ENCODE measurements around the gene FBXO46.
"Not testable (repeated sequence)": the region's sequence is repeated elsewhere in the genome, so short reads cannot be mapped to it uniquely, and the experiment has no call there.

Gene FBXO46

GRCh38 chr19:45766296-45766868 is 35.7 kb upstream of the FBXO46 start:
- DNase-seq (ENCODE audit: low read depth in 2 of 2), result no peak

- DNase-seq (ENCODE audit: low read depth in 2 of 2), result no peak
Measured at GRCh38 chr19:45765702-45766295, 35.1 kb upstream of the FBXO46 start.

GRCh38 chr19:45764945-45765701 is 34.4 kb upstream of the FBXO46 start:
- DNase-seq (ENCODE audit: low read depth in 2 of 2), result no peak

GRCh38 chr19:45764475-45764874 is 33.8 kb upstream of the FBXO46 start:
- DNase-seq (ENCODE audit: low read depth in 2 of 2), result no peak

- no peak for DNase-seq (ENCODE audit: low read depth in 2 of 2)
Measured at GRCh38 chr19:45763691-45764294, 33.1 kb upstream of the FBXO46 start.

- no peak for DNase-seq (ENCODE audit: low read depth in 2 of 2)
Measured at GRCh38 chr19:45762870-45763631, 32.4 kb upstream of the FBXO46 start.

- DNase-seq (ENCODE audit: low read depth in 2 of 2), result no peak
Measured at GRCh38 chr19:45761714-45762113, 31.0 kb upstream of the FBXO46 start.

- no peak for DNase-seq (ENCODE audit: low read depth in 2 of 2)
Measured at GRCh38 chr19:45758921-45759320, 28.2 kb upstream of the FBXO46 start.

- DNase-seq (ENCODE audit: low read depth in 2 of 2), result no peak
Measured at GRCh38 chr19:45757695-45758094, 27.0 kb upstream of the FBXO46 start.

- no peak for DNase-seq (ENCODE audit: low read depth in 2 of 2)
Measured at GRCh38 chr19:45754323-45754722, 23.6 kb upstream of the FBXO46 start.

- DNase-seq (ENCODE audit: low read depth in 2 of 2), result no peak
Measured at GRCh38 chr19:45753548-45753947, 22.9 kb upstream of the FBXO46 start.

- no peak for DNase-seq (ENCODE audit: low read depth in 2 of 2)
Measured at GRCh38 chr19:45752639-45753038, 21.9 kb upstream of the FBXO46 start.

- not testable (repeated sequence) for DNase-seq (ENCODE audit: low read depth in 2 of 2)
Measured at GRCh38 chr19:45751483-45751882, 20.8 kb upstream of the FBXO46 start.

- no peak for DNase-seq (ENCODE audit: low read depth in 2 of 2)
Measured at GRCh38 chr19:45747513-45747912, 16.8 kb upstream of the FBXO46 start.

GRCh38 chr19:45746866-45747265 is 16.2 kb upstream of the FBXO46 start:
- no peak for DNase-seq (ENCODE audit: low read depth in 2 of 2)

GRCh38 chr19:45745606-45746005 is 14.9 kb upstream of the FBXO46 start:
- DNase-seq (ENCODE audit: low read depth in 2 of 2), result no peak

GRCh38 chr19:45742969-45743368 is 12.3 kb upstream of the FBXO46 start:
- no peak for DNase-seq (ENCODE audit: low read depth in 2 of 2)

GRCh38 chr19:45739498-45740439 is 9.1 kb upstream of the FBXO46 start:
- no peak for DNase-seq (ENCODE audit: low read depth in 2 of 2)

GRCh38 chr19:45733160-45733810 is 2.6 kb upstream of the FBXO46 start, which contains the start of gene MEIOSIN:
TSS of gene MEIOSIN (plus strand) at chr19:45733439. CDS start at chr19:45735377, 1,938 bp downstream.
- no peak for DNase-seq (ENCODE audit: low read depth in 2 of 2)

GRCh38 chr19:45729800-45730290 is 851 bp downstream of the FBXO46 start:
- DNase-seq (ENCODE audit: low read depth in 2 of 2), result no peak
